KMS-11 (cell line): ENCODE data around the gene SELENOW.

Experiments used
- H2AFZ ChIP-seq: fragments of 200-600 bp; sonication (generic); 2 replicates; pipeline ENCODE4 v1.6.1; 2016; ENCODE audit warnings: antibody characterized with exemption, mixed run types, low read depth
- H3K27ac ChIP-seq: fragments of 200-600 bp; sonication (generic); 2 replicates; pipeline ENCODE4 v1.6.1; 2016; ENCODE audit warnings: mild to moderate bottlenecking, mixed run types
- H3K27me3 ChIP-seq: fragments of 200-600 bp; sonication (generic); 2 replicates; pipeline ENCODE4 v1.6.1; 2017; ENCODE audit warnings: mild to moderate bottlenecking, low read depth, mixed run types, moderate library complexity; ENCODE audit not compliant: insufficient read depth
- H3K36me3 ChIP-seq: fragments of 200-600 bp; sonication (generic); 2 replicates; pipeline ENCODE4 v1.6.1; 2017; ENCODE audit warnings: mild to moderate bottlenecking, mixed run types; ENCODE audit not compliant: insufficient read depth
- H3K4me1 ChIP-seq: fragments of 200-600 bp; sonication (generic); 2 replicates; pipeline ENCODE4 v1.6.1; 2016; ENCODE audit warnings: mild to moderate bottlenecking, low read depth, mixed run types; ENCODE audit not compliant: poor library complexity, severe bottlenecking
- H3K4me2 ChIP-seq: fragments of 200-600 bp; sonication (generic); 2 replicates; pipeline ENCODE4 v1.7.0; 2016; ENCODE audit warnings: mild to moderate bottlenecking, mixed run types
- H3K4me3 ChIP-seq: fragments of 200-600 bp; sonication (generic); IDR thresholded peaks from 2 replicates; pipeline ENCODE4 v1.6.1; 2017; ENCODE audit warnings: low read depth, low read length, mixed read lengths; ENCODE audit not compliant: insufficient read depth
- H3K79me2 ChIP-seq: fragments of 200-600 bp; sonication (generic); 2 replicates; pipeline ENCODE4 v1.6.1; 2016; ENCODE audit warnings: low read depth, mixed run types; ENCODE audit not compliant: insufficient read depth
- H3K9ac ChIP-seq: fragments of 200-600 bp; sonication (generic); 2 replicates; pipeline ENCODE4 v1.6.1; 2016; ENCODE audit warnings: mild to moderate bottlenecking, mixed run types
- H4K20me1 ChIP-seq: fragments of 200-600 bp; sonication (generic); 2 replicates; pipeline ENCODE4 v1.6.1; 2016; ENCODE audit warnings: mild to moderate bottlenecking, mixed run types; ENCODE audit not compliant: insufficient read depth
- TF ChIP-seq, protein P1 (sequence below): fragments of 200-600 bp; sonication (generic); conservative IDR thresholded peaks from 2 replicates; pipeline ENCODE4 v1.6.1; 2017; ENCODE audit warnings: low read depth, mild to moderate bottlenecking, antibody characterized with exemption, low read length, moderate library complexity, mixed read lengths

Gene SELENOW

DNA sequence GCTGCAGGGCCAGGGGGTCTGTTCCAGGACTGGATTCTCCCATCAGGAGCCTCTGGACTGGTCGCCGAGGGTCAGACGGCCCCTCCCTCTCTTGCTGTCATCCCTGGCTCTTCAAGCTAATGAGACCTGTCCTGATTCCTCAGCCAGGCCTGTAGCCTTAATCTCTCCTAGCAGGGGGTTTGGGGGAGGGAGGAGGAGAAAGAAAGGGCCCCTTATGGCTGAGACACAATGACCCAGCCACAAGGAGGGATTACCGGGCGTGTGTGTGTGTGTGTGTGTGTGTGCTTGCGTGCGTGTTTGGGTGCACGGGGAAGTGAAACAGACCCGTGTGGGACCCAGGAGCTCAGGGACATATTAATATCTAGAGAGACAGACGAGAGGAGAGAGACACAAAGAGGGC is 41.4 kb downstream of the SELENOW start:
- Histone ChIP-seq H3K27me3 (peaks cover 87% of the 10 kb centered on the region), H4K20me1 (no peaks in the 10 kb centered on the region), H3K4me3 (no peak overlapping the region), H3K4me1 (no peaks in the 10 kb centered on the region), H3K36me3 (no peaks in the 10 kb centered on the region), H3K79me2 (no peaks in the 10 kb centered on the region), H2AFZ (no peak overlapping the region), H3K9ac (no peak overlapping the region), H3K4me2 (no peak overlapping the region), H3K27ac (no peak overlapping the region)
- TF ChIP-seq, protein P1, sequence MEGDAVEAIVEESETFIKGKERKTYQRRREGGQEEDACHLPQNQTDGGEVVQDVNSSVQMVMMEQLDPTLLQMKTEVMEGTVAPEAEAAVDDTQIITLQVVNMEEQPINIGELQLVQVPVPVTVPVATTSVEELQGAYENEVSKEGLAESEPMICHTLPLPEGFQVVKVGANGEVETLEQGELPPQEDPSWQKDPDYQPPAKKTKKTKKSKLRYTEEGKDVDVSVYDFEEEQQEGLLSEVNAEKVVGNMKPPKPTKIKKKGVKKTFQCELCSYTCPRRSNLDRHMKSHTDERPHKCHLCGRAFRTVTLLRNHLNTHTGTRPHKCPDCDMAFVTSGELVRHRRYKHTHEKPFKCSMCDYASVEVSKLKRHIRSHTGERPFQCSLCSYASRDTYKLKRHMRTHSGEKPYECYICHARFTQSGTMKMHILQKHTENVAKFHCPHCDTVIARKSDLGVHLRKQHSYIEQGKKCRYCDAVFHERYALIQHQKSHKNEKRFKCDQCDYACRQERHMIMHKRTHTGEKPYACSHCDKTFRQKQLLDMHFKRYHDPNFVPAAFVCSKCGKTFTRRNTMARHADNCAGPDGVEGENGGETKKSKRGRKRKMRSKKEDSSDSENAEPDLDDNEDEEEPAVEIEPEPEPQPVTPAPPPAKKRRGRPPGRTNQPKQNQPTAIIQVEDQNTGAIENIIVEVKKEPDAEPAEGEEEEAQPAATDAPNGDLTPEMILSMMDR = no peak

DNA sequence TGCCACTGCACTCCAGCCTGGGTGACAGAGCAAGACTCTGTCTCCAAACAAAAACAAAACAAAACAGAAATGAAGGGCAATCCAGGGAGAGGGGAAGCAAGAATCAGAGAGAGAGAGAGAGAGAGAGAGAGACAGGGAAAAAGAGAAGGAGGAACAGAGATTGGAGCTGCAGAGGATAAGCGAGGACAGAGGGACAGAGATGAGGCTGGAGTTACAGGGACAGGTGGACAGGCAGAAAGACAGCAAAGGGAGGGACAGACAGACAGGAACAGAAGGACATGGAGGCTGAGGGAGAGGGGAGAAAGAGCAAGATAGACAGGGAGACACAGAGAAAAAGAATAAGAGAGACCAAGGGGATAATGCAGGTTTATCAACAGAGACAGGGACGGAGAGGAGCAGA is 41.9 kb downstream of the SELENOW start:
- Histone ChIP-seq H3K79me2 (no peaks in the 10 kb centered on the region), H3K27ac (no peak overlapping the region), H2AFZ (no peak overlapping the region), H3K36me3 (no peaks in the 10 kb centered on the region), H3K9ac (no peak overlapping the region), H4K20me1 (no peaks in the 10 kb centered on the region), H3K4me3 (no peak overlapping the region), H3K4me1 (no peaks in the 10 kb centered on the region), H3K4me2 (no peak overlapping the region), H3K27me3 (peaks cover 91% of the 10 kb centered on the region)
- TF ChIP-seq, protein P1 = no peak

DNA sequence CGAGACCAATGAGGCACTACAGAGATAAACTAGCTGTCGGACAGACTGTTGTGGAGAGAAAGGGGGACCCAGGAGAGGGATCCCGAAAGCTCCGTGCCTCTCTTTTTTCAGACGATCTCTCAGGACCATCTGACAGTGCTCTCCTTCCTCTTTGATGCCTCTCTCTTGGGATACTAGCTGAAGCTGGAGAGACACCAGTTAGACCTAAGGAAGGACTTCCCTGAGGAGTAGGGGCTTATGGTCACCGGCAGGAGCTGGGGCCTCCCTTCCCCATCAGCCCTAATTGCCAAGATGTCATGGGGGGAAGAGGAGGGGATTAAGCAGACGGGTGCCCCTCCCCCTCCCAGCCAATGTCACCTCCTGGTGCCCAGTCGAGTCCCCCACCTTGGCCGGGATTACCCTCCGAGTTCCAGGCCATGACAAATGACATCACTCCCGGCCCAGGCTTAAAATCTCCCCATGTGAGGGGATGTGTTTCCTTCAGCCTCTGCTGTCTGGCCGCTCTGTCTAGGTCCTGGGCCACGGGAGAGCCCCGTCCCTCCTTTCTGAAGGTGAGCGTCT is 43.0 kb downstream of the SELENOW start, which contains the start of gene CRX:
TSS of gene CRX (plus strand) at position 478 of the 561 bp plus-strand sequence. CDS start 12,507 bp downstream, outside the sequence.
- Histone ChIP-seq H3K4me3 (no peak within 1 kb of the TSS), H3K27me3 (peaks cover 91% of the 10 kb centered on the region), H2AFZ (no peak within 1 kb of the TSS), H3K4me1 (no peaks in the 10 kb centered on the region), H3K36me3 (no peaks in the 10 kb centered on the region), H3K79me2 (no peaks in the 10 kb centered on the region), H3K4me2 (no peak within 1 kb of the TSS), H4K20me1 (no peaks in the 10 kb centered on the region), H3K9ac (no peak within 1 kb of the TSS), H3K27ac (no peak within 1 kb of the TSS)
- TF ChIP-seq, protein P1 = no peak

DNA sequence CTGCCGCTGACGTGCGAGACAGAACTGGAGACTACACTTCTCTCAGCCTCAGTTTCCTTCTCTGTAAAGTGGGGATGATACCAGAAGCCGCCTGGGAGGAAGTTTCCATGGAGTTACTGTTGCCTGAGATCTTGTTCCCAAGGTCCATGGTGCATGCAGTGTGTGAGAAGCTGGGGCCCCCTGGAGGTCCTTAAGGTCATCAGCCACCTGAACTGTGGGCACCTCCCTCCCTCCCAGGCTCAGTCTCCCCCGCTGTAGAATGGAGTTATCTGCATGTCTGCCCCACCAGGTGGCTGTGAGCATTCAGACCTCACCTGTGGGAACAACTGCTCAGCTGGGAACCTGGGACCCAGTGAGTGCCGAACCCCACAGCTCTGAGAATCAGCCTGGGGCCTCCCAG is 45.9 kb downstream of the SELENOW start:
- TF ChIP-seq, protein P1 = no peak
- Histone ChIP-seq H3K27ac (no peak overlapping the region), H4K20me1 (no peaks in the 10 kb centered on the region), H3K4me1 (no peaks in the 10 kb centered on the region), H3K4me2 (no peak overlapping the region), H3K9ac (no peak overlapping the region), H3K4me3 (no peak overlapping the region), H2AFZ (no peak overlapping the region), H3K79me2 (no peaks in the 10 kb centered on the region), H3K36me3 (no peaks in the 10 kb centered on the region), H3K27me3 (peaks cover 93% of the 10 kb centered on the region)
